RWPE2 (cell line): Measurements from ENCODE around the gene SP110.

Experiments used
- ATAC-seq: fragments of 200-7000 bp; cut with Tn5 transposase; 3 replicates; pipeline ENCODE4 v1.9.1; 2021; ENCODE audit warnings: low read depth
- DNase-seq: peaks from one replicate; pipeline ENCODE4 v3.0.0-alpha.2; 2020; ENCODE audit warnings: low spot score
- H3K27ac ChIP-seq: fragments of 450-650 bp; 2 replicates; pipeline ENCODE4 v1.5.1; 2017; ENCODE audit warnings: mild to moderate bottlenecking; ENCODE audit not compliant: poor library complexity, severe bottlenecking
- H3K27me3 ChIP-seq: fragments of 250-450 bp; sonication (Bioruptor Pico); 2 replicates; pipeline ENCODE4 v1.5.1; 2021; ENCODE audit warnings: mild to moderate bottlenecking, moderate library complexity; ENCODE audit not compliant: insufficient read depth, poor library complexity, severe bottlenecking
- H3K36me3 ChIP-seq: fragments of 250-450 bp; sonication (Bioruptor Pico); 2 replicates; pipeline ENCODE4 v1.5.1; 2020; ENCODE audit warnings: low read depth, mild to moderate bottlenecking, moderate library complexity
- H3K4me1 ChIP-seq: fragments of 250-450 bp; sonication (Bioruptor Pico); 2 replicates; pipeline ENCODE4 v1.5.1; 2021; ENCODE audit warnings: mild to moderate bottlenecking, moderate library complexity; ENCODE audit not compliant: insufficient read depth, poor library complexity, severe bottlenecking
- H3K4me3 ChIP-seq: fragments of 250-450 bp; sonication (Bioruptor Pico); 2 replicates; pipeline ENCODE4 v1.5.1; 2021; ENCODE audit warnings: mild to moderate bottlenecking, moderate library complexity; ENCODE audit not compliant: severe bottlenecking
- H3K9me3 ChIP-seq: fragments of 250-450 bp; sonication (Bioruptor Pico); 2 replicates; pipeline ENCODE4 v1.5.1; 2021; ENCODE audit warnings: mild to moderate bottlenecking, moderate library complexity; ENCODE audit not compliant: severe bottlenecking
- TF ChIP-seq, protein P1 (sequence below): fragments of 450-650 bp; IDR thresholded peaks from one replicate; pipeline ENCODE4 v1.5.1; 2017; ENCODE audit warnings: mild to moderate bottlenecking, moderate library complexity; ENCODE audit not compliant: poor library complexity, severe bottlenecking

SP110 gene

DNA sequence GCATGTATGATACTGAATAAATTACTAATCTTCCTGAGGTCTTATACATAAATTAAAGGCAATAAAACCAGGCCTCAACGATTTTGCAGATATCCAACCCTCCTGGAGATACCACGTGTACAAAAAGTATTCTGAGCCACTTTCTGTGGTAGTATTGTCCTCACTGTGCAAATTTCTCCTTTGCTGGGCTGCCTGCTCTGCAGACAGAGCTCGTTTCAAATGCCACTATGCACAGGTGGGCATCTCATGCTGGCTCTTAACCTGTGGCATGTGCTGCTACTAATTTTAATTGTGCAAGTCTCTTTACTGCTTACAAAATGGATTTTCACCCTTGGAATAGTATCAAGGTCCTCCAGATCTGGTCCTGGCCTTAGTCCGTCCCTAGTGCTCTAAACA, 84.7 kb downstream of the SP110 start:
- H3K27me3 ChIP-seq = no peaks in the 10 kb centered on the region
- no peaks in the 10 kb centered on the region for H3K9me3 ChIP-seq
- H3K4me3 ChIP-seq = no peak overlapping the region
- DNase-seq (no peak), ATAC-seq (no peak)
- no peaks in the 10 kb centered on the region for H3K4me1 ChIP-seq
- no peaks in the 10 kb centered on the region for H3K36me3 ChIP-seq
- H3K27ac ChIP-seq = no peak overlapping the region
- TF ChIP-seq, protein P1, sequence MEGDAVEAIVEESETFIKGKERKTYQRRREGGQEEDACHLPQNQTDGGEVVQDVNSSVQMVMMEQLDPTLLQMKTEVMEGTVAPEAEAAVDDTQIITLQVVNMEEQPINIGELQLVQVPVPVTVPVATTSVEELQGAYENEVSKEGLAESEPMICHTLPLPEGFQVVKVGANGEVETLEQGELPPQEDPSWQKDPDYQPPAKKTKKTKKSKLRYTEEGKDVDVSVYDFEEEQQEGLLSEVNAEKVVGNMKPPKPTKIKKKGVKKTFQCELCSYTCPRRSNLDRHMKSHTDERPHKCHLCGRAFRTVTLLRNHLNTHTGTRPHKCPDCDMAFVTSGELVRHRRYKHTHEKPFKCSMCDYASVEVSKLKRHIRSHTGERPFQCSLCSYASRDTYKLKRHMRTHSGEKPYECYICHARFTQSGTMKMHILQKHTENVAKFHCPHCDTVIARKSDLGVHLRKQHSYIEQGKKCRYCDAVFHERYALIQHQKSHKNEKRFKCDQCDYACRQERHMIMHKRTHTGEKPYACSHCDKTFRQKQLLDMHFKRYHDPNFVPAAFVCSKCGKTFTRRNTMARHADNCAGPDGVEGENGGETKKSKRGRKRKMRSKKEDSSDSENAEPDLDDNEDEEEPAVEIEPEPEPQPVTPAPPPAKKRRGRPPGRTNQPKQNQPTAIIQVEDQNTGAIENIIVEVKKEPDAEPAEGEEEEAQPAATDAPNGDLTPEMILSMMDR = no peak

DNA sequence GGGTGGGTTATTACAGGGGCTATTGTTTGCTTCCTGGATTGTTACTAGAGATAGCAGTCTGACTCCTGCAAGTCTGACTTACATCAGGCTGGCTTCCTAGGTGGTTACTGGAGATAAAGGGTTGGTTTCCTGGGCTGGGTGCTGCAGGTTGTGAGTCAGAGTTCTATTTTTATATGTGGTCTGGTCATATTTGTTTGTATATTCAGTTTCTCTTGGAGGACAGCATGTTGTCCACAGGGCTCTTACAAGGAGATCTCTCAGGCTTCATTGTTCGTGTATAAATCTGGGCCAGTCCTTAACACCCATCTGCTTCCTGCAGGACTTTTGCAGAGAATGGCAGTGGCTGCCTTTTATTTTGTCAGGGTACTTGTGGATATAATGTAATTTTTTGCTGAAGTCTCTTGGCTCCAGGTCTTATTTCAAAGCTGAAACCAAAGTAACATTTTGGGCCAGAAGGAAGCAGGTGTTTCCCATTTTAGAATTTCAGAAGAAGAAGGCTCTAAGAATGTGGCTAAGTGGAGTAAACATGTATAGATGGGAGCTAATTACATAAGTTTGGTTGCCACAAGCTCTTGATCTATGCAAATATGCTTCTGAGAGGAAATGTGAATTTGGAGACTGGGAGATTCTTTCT, 85.2 kb downstream of the SP110 start:
- no peaks in the 10 kb centered on the region for H3K9me3 ChIP-seq
- no peak for DNase-seq
- no peak overlapping the region for H3K4me3 ChIP-seq
- no peaks in the 10 kb centered on the region for H3K4me1 ChIP-seq
- no peak overlapping the region for H3K27ac ChIP-seq
- H3K36me3 ChIP-seq = no peaks in the 10 kb centered on the region
- H3K27me3 ChIP-seq = no peaks in the 10 kb centered on the region
- ATAC-seq = no peak
- TF ChIP-seq, protein P1 = no peak

DNA sequence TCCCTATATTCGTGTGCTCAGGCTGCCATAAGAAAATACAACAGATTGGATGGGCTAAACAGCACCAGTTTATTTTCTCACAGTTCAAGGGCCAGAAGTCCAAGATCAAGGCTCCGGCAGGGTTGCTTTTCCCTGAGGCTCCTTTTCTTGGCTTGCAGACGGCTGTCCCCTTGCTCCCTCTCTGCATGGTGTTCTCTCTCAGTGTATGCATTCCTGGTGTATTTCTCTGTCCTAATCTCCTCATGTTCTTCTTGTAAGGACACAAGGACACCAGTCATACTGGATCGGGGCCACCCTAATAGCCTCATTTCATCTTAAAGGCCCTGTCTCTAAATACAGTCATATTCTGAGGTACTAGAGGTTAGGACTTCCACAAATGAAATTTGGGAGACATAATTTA, 88.4 kb downstream of the SP110 start:
- DNase-seq = no peak
- no peak overlapping the region for H3K4me3 ChIP-seq
- H3K9me3 ChIP-seq = no peaks in the 10 kb centered on the region
- H3K4me1 ChIP-seq = no peaks in the 10 kb centered on the region
- no peaks in the 10 kb centered on the region for H3K27me3 ChIP-seq
- H3K27ac ChIP-seq = no peak overlapping the region
- ATAC-seq = no peak
- H3K36me3 ChIP-seq = no peaks in the 10 kb centered on the region
- TF ChIP-seq, protein P1 = no peak

DNA sequence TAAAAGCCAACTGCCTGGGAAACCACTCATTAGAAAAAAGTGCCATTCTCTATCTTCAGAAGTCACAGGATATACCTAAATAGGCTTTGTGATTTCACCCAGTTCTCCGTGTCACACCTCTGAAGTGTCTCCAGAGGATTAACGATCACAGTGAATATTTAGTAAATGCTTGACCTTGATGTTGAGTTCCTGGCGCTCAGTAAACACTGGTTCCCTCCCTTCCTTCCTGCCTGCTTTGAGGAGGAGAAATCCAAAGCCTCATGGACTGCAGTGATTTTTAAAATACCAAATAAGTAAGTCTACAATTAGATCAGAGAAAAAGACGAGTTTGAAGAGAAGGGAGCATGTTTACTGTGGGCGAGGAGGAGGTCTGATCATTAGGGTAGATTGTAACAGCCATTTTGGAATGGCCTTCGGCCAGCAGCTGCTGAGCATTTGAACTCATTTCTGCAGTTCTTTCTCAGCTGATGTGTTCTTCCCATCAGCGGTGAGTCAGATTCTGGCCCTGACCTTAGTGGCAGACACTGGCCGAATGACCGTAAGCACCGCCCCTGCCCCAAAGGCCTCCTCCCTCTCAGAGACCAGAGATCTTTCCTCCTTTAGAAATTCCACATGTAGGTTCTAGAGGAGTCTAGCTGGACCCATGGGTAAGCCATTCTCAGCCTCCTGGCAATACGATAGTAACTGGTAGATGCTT, 89.0 kb downstream of the SP110 start:
- H3K9me3 ChIP-seq = no peaks in the 10 kb centered on the region
- DNase-seq = no peak

More for the DNA sequence above, 89.0 kb downstream of the SP110 start:
- H3K27me3 ChIP-seq = no peaks in the 10 kb centered on the region
- no peaks in the 10 kb centered on the region for H3K4me1 ChIP-seq
- H3K27ac ChIP-seq = no peak overlapping the region
- no peak for ATAC-seq
- TF ChIP-seq, protein P1 = no peak
- H3K4me3 ChIP-seq = no peak overlapping the region
- no peaks in the 10 kb centered on the region for H3K36me3 ChIP-seq
